Stimulated activated naive CD8-positive, alpha-beta T cell treated with anti-CD3 and anti-CD28 coated beads, Interleukin-15, Interleukin-2, amounts not matched to agents 100 ng/mL and 50 ng/mL, for 24 hours (primary cell): ENCODE results near the gene SESN2.
"Not testable (repeated sequence)": the region's sequence is repeated elsewhere in the genome, so short reads cannot be mapped to it uniquely, and the experiment has no call there.

ENCODE experiments used
- H3K27ac Mint-ChIP-seq: one replicate; pipeline ENCODE4 v1.8.0; 2021; ENCODE audit warnings: mild to moderate bottlenecking, mixed read lengths
- H3K27me3 Mint-ChIP-seq: one replicate; pipeline ENCODE4 v1.8.0; 2021; ENCODE audit warnings: mixed read lengths
- H3K36me3 Mint-ChIP-seq: one replicate; pipeline ENCODE4 v1.8.0; 2021; ENCODE audit warnings: low read depth, mixed read lengths
- H3K4me1 Mint-ChIP-seq: one replicate; pipeline ENCODE4 v1.8.0; 2021; ENCODE audit warnings: low read depth, mixed read lengths
- H3K4me3 Mint-ChIP-seq: one replicate; pipeline ENCODE4 v1.8.0; 2021; ENCODE audit warnings: mild to moderate bottlenecking, mixed read lengths
- H3K9me3 Mint-ChIP-seq: one replicate; pipeline ENCODE4 v1.8.0; 2021; ENCODE audit warnings: mixed read lengths

Gene SESN2

DNA sequence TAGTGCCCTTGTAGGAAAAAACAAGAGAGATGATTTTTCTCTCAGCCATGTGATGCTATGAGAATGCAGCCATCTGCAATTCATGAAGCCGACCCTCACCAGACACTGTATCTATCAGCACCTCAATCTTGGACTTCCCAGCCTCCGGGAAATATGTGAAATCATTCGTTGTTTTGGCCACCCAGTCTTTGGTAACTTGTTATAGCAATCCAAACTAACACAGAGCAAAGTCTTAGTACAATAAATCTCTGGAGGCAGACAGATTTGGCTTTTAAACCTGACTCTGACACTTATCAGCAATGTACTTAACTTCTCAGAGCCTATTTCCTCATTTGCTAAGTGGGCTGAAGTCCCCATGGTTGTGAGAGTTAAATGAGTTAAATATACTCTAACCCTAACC is 64.4 kb downstream of the SESN2 start:
- peaks cover 20% of the 10 kb centered on the region for H3K4me1 Mint-ChIP-seq
- H3K27me3 Mint-ChIP-seq = peaks cover 4% of the 10 kb centered on the region
- H3K36me3 Mint-ChIP-seq = peaks cover 2% of the 10 kb centered on the region
- no peak overlapping the region for H3K4me3 Mint-ChIP-seq
- H3K9me3 Mint-ChIP-seq = no peaks in the 10 kb centered on the region
- H3K27ac Mint-ChIP-seq = no peak overlapping the region

DNA sequence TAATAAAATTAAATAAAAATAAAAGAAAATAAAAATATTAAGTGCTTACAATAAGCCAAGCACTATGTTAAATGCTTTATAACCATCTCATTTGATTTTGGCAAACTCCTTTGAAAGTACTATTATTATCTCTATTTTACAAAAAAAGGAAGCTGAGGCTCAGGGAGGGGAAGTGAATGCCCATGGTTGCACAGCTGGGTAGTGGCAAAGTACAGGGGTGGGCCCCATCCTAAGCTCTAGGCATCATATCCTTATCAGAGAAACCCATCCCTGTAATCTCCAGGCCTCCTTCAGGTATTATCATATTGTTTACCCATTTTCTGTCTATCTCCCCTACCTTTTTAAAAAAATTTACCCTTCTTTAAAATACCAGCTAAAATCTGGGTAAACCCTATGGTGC is 67.2 kb downstream of the SESN2 start:
- no peaks in the 10 kb centered on the region for H3K9me3 Mint-ChIP-seq
- peaks cover 5% of the 10 kb centered on the region for H3K27me3 Mint-ChIP-seq
- H3K27ac Mint-ChIP-seq = no peak overlapping the region
- peaks cover 38% of the 10 kb centered on the region for H3K4me1 Mint-ChIP-seq
- H3K4me3 Mint-ChIP-seq = no peak overlapping the region
- peaks cover 14% of the 10 kb centered on the region for H3K36me3 Mint-ChIP-seq

- Mint-ChIP-seq H3K9me3 (no peaks in the 10 kb centered on the region), H3K4me1 (peaks cover 40% of the 10 kb centered on the region), H3K36me3 (peaks cover 17% of the 10 kb centered on the region), H3K4me3 (peak overlapping the region; percentile 0), H3K27me3 (peaks cover 3% of the 10 kb centered on the region), H3K27ac (peak overlapping the region; percentile 34)
Measured at GRCh38 chr1:28326984-28327383, 67.7 kb downstream of the SESN2 start.

DNA sequence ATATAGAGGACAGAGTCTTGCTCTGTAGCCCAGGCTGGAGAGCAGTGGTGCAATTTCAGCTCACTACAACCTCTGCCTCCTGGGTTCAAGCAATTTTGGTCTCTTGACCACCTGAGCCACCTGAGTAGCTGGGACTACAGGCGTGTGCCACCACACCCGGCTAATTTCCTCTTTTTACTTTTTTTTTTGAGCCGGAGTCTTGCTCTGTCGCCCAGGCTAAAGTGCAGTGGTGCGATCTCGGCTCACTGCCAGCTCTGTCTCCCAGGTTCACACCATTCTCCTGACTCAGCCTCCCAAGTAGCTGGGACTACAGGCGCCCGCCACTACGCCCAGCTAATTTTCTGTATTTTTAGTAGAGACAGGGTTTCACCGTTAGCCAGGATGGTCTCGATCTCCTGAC is 68.1 kb downstream of the SESN2 start:
- not testable (repeated sequence) for H3K27me3 Mint-ChIP-seq, H3K9me3 Mint-ChIP-seq
- peak overlapping the region; percentile 96 for H3K4me3 Mint-ChIP-seq
- H3K27ac Mint-ChIP-seq = peak overlapping the region; percentile 96
- peaks cover 40% of the 10 kb centered on the region for H3K4me1 Mint-ChIP-seq
- H3K36me3 Mint-ChIP-seq = peaks cover 21% of the 10 kb centered on the region

GRCh38 chr1:28328228-28328648 is 68.9 kb downstream of the SESN2 start:
- Mint-ChIP-seq H3K4me3 (peak overlapping the region; percentile 96), H3K36me3 (peaks cover 29% of the 10 kb centered on the region), H3K27me3 (peaks cover 3% of the 10 kb centered on the region)

GRCh38 chr1:28329395-28330153 is 70.3 kb downstream of the SESN2 start:
- Mint-ChIP-seq H3K36me3 (peaks cover 39% of the 10 kb centered on the region), H3K27ac (peak overlapping the region; percentile 96), H3K9me3 (no peaks in the 10 kb centered on the region), H3K4me1 (peaks cover 49% of the 10 kb centered on the region), H3K27me3 (peaks cover 3% of the 10 kb centered on the region), H3K4me3 (peak overlapping the region; percentile 96)

More at GRCh38 chr1:28328228-28328648, 68.9 kb downstream of the SESN2 start:
- Mint-ChIP-seq H3K9me3 (no peaks in the 10 kb centered on the region), H3K4me1 (peaks cover 48% of the 10 kb centered on the region), H3K27ac (peak overlapping the region; percentile 96)
